Activated CD4-positive, alpha-beta T cell treated with anti-CD3 and anti-CD28 coated beads, Interleukin-2, amount 10 ng/mL, durations not matched to agents 7 days and 5 days (primary cell): ENCODE data around the gene SEMA4A. TPM values are rescaled to one million over a fixed set of nuclear protein-coding genes. Genes with fewer than 3 reads are reported as not detected.
A peak's percentile ranks its signal among the peaks of the same experiment; 100 is the strongest.
"Not testable (repeated sequence)": the region's sequence is repeated elsewhere in the genome, so short reads cannot be mapped to it uniquely, and the experiment has no call there.

Experiments used
- CTCF ChIA-PET: fragments of 350-600 bp; sonication (Branson Sonifier 250); formaldehyde crosslinking; loops from one replicate; lab custom pipeline; 2021; ENCODE audit warnings: antibody characterized with exemption; lab: Charles Lee
- POLR2A ChIA-PET: fragments of 350-600 bp; sonication (Branson Sonifier 250); formaldehyde crosslinking; loops from one replicate; lab custom pipeline; 2021; ENCODE audit warnings: antibody characterized with exemption; lab: Charles Lee
- DNase-seq: peaks from one replicate; pipeline ENCODE4 v3.0.0-alpha.2; 2020
- H3K27ac Mint-ChIP-seq: one replicate; pipeline ENCODE4 v1.8.0; 2021; ENCODE audit warnings: mild to moderate bottlenecking, moderate library complexity, mixed read lengths
- H3K27me3 Mint-ChIP-seq: one replicate; pipeline ENCODE4 v1.8.0; 2021; ENCODE audit warnings: mixed read lengths
- H3K36me3 Mint-ChIP-seq: one replicate; pipeline ENCODE4 v1.8.0; 2021; ENCODE audit warnings: low read depth, mixed read lengths
- H3K4me1 Mint-ChIP-seq: one replicate; pipeline ENCODE4 v1.8.0; 2021; ENCODE audit warnings: mixed read lengths
- H3K4me3 Mint-ChIP-seq: one replicate; pipeline ENCODE4 v1.8.0; 2021; ENCODE audit warnings: mild to moderate bottlenecking, moderate library complexity, mixed read lengths
- H3K9me3 Mint-ChIP-seq: one replicate; pipeline ENCODE4 v1.8.0; 2021; ENCODE audit warnings: mixed read lengths
- total RNA-seq, 2 experiments: library from RNA; stranded (reverse); gene quantifications; one replicate each; pipeline ENCODE4 v1.2.3, GENCODE V29; 2021

SEMA4A gene
- total RNA-seq, 2 experiments from 2014 or later, result 35.3 to 37.8 TPM

DNA sequence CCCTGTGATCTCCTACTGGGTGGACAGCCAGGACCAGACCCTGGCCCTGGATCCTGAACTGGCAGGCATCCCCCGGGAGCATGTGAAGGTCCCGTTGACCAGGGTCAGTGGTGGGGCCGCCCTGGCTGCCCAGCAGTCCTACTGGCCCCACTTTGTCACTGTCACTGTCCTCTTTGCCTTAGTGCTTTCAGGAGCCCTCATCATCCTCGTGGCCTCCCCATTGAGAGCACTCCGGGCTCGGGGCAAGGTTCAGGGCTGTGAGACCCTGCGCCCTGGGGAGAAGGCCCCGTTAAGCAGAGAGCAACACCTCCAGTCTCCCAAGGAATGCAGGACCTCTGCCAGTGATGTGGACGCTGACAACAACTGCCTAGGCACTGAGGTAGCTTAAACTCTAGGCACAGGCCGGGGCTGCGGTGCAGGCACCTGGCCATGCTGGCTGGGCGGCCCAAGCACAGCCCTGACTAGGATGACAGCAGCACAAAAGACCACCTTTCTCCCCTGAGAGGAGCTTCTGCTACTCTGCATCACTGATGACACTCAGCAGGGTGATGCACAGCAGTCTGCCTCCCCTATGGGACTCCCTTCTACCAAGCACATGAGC is 23.3 kb downstream of the SEMA4A start:
- no peaks in the 10 kb centered on the region for H3K9me3 Mint-ChIP-seq
- no peaks in the 10 kb centered on the region for H3K27me3 Mint-ChIP-seq
- ChIA-PET POLR2A (no interaction called here), CTCF (interaction anchor here (0.8 to 1.2 kb wide), 7 partner anchors 8 to 81 kb away, joined by 3 to 5 read pairs (median 3); no protein-coding TSS in a partner anchor)
- H3K4me1 Mint-ChIP-seq, result peaks cover 37% of the 10 kb centered on the region
- H3K36me3 Mint-ChIP-seq, result peaks cover 23% of the 10 kb centered on the region
- DNase-seq, result no peak
- H3K27ac Mint-ChIP-seq, result peak overlapping the region; percentile 57
- no peak overlapping the region for H3K4me3 Mint-ChIP-seq

GRCh38 chr1:156177919-156178654 is 24.7 kb downstream of the SEMA4A start:
- Mint-ChIP-seq H3K4me1 (peaks cover 30% of the 10 kb centered on the region), H3K4me3 (peak overlapping the region; percentile 1), H3K27me3 (no peaks in the 10 kb centered on the region), H3K27ac (peak overlapping the region; percentile 79), H3K9me3 (no peaks in the 10 kb centered on the region), H3K36me3 (peaks cover 18% of the 10 kb centered on the region)
- ChIA-PET POLR2A (interaction anchor here (0.6 kb wide), 1 partner anchor 37 kb away, joined by 3 read pairs; no protein-coding TSS in a partner anchor), CTCF (interaction anchor here (0.6 to 1.1 kb wide), 4 partner anchors 22 to 836 kb away, joined by 3 to 4 read pairs (median 3); no protein-coding TSS in a partner anchor)
- DNase-seq, result peak; percentile 57

DNA sequence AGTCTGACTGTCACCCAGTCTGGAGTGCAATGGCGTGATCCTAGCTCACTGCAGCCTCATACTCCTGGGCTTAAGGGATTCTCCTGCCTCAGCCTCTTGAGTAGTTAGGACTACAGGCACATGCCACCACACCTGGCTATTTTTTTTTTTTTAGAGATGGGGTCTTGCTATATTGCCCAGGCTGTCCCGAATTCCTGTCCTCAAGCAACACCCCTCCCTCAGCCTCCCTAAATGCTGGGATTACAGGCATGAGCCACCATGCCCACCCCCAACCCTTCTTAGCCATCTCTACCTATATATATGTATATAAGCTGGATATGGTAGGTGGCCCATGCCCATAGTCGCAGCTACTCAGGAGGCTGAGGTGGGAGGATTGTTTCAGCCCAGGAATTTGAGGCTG is 27.1 kb downstream of the SEMA4A start:
- peaks cover 11% of the 10 kb centered on the region for H3K36me3 Mint-ChIP-seq
- POLR2A ChIA-PET, result no interaction called here
- CTCF ChIA-PET, result interaction anchor here (1.1 kb wide), 2 partner anchors 9 to 19 kb away, joined by 3 to 4 read pairs; no protein-coding TSS in a partner anchor
- peaks cover 24% of the 10 kb centered on the region for H3K4me1 Mint-ChIP-seq
- H3K27me3 Mint-ChIP-seq, result no peaks in the 10 kb centered on the region
- no peak for DNase-seq
- no peaks in the 10 kb centered on the region for H3K9me3 Mint-ChIP-seq
- no peak overlapping the region for H3K27ac Mint-ChIP-seq
- no peak overlapping the region for H3K4me3 Mint-ChIP-seq

- H3K27ac Mint-ChIP-seq, POLR2A ChIA-PET: not testable (repeated sequence)
- CTCF ChIA-PET, result interaction anchor here (1.1 kb wide), 1 partner anchor 20 kb away, joined by 4 read pairs; no protein-coding TSS in a partner anchor
These were observed 28.1 kb downstream of the SEMA4A start for GRCh38 chr1:156181391-156181924.

GRCh38 chr1:156182010-156182779 is 28.8 kb downstream of the SEMA4A start:
- CTCF ChIA-PET, result interaction anchor here (1.0 kb wide), 1 partner anchor 37 kb away, joined by 3 read pairs; no protein-coding TSS in a partner anchor
- H3K4me3 Mint-ChIP-seq, POLR2A ChIA-PET, DNase-seq, H3K27ac Mint-ChIP-seq, H3K27me3 Mint-ChIP-seq: not testable (repeated sequence)
- H3K36me3 Mint-ChIP-seq, result peaks cover 19% of the 10 kb centered on the region
- peaks cover 12% of the 10 kb centered on the region for H3K9me3 Mint-ChIP-seq
- peaks cover 16% of the 10 kb centered on the region for H3K4me1 Mint-ChIP-seq

More at GRCh38 chr1:156181391-156181924, 28.1 kb downstream of the SEMA4A start:
- H3K4me3 Mint-ChIP-seq, H3K9me3 Mint-ChIP-seq, DNase-seq, H3K27me3 Mint-ChIP-seq: not testable (repeated sequence)
- Mint-ChIP-seq H3K36me3 (peaks cover 12% of the 10 kb centered on the region), H3K4me1 (peaks cover 22% of the 10 kb centered on the region)

DNA sequence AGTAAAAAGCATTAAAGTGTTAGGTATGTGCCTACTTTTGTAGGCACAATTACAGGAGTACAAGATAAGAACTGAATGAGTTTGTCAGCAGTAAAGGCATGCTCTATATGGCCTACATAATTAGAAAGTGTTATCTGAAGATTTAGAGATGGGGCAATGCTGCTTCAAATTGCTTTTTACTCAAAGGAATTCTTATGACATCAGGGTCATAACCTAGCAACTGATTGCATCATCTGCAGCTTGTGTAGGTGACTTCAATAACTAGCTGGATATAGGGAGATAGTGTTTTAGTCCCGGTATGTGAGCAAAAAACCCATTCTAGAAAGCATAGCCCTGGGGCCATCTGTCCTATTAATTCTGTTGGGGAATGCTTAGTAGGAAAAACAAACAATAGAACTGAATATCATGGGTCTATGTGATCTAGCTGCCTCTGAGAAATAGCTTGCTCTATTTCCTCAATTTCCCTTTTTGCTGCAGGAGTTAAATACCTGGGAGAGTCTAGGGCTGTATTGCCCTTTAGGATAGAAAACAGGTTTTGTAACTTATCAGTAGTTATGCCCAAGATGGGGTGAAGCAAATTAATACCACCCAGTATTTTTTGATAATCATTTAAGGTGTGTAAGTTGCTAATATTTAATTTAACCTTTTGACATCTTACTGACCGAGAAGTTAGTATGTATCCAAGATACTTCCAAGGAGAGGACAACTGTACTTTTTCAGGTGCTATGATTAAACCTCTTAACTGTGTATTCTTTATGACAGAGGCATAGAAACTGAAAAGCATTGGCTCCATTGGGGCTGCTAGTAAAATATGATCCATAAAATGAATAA is 33.2 kb downstream of the SEMA4A start:
- H3K4me1 Mint-ChIP-seq, DNase-seq, H3K4me3 Mint-ChIP-seq, H3K27ac Mint-ChIP-seq, POLR2A ChIA-PET, H3K27me3 Mint-ChIP-seq: not testable (repeated sequence)
- Mint-ChIP-seq H3K9me3 (peaks cover 21% of the 10 kb centered on the region), H3K36me3 (peaks cover 18% of the 10 kb centered on the region)
- CTCF ChIA-PET, result interaction anchor here (1.1 kb wide), 1 partner anchor 13 kb away, joined by 3 read pairs; no protein-coding TSS in a partner anchor

- DNase-seq, H3K27ac Mint-ChIP-seq, H3K4me3 Mint-ChIP-seq, H3K27me3 Mint-ChIP-seq, POLR2A ChIA-PET: not testable (repeated sequence)
- Mint-ChIP-seq H3K9me3 (peaks cover 21% of the 10 kb centered on the region), H3K4me1 (peaks cover 26% of the 10 kb centered on the region), H3K36me3 (peaks cover 27% of the 10 kb centered on the region)
- CTCF ChIA-PET, result interaction anchor here (0.9 to 1.3 kb wide), 2 partner anchors 11 to 14 kb away, joined by 3 read pairs; no protein-coding TSS in a partner anchor
These were observed 36.9 kb downstream of the SEMA4A start for GRCh38 chr1:156190265-156190664.

DNA sequence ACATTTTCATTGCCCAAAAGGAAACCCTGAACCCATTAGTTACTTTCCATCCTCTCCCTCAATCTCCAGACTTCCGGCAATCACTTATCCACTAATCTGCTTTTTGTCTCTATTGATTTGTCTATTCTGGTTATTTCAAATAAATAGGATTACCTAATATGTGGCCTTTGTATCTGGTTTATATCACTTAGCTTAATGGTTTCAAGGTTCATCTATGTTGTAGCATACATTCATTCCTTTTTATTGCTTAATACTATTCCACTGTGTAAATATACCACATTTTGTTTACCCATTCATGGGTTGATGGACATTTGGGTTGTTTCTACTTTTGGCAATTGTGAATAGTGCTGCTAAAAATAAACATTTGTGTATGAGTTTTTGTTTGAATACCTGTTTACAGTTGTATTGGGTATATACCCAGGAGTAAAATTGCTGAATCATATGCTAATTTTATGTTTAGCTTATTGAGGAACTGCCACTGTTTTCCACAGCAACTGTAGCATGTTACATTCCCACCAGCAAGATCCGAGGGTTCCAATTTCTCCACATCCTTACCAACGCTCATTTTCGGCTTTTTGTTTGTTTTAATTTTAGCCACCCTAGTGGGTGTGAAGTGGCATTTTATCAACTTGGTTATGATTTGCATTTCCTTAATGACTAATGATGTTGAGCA is 38.0 kb downstream of the SEMA4A start:
- POLR2A ChIA-PET, result no interaction called here
- Mint-ChIP-seq H3K9me3 (peaks cover 16% of the 10 kb centered on the region), H3K4me1 (peaks cover 38% of the 10 kb centered on the region), H3K27me3 (no peaks in the 10 kb centered on the region), H3K27ac (no peak overlapping the region), H3K4me3 (no peak overlapping the region), H3K36me3 (peaks cover 30% of the 10 kb centered on the region)
- CTCF ChIA-PET, result interaction anchor here (1.0 kb wide), 1 partner anchor 27 kb away, joined by 4 read pairs; no protein-coding TSS in a partner anchor
- no peak for DNase-seq

DNA sequence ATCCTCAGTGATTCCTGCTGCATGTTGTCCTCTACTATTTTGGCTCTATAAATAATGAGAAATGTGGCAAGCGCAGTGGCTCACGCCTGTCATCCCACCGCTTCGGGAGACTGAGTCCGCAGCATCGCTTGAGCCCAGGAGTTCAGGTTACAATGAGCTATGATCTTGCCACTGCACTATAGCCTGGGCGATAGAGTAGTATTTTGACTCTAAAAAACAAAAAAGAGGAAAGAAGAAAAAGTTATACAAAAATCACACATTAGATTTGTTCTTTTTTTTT is 39.8 kb downstream of the SEMA4A start:
- DNase-seq, result no peak
- CTCF ChIA-PET, result interaction anchor here (1.2 to 1.8 kb wide), 4 partner anchors 20 to 97 kb away, joined by 3 to 5 read pairs (median 4); partner anchors contain the start of genes PMF1 and SEMA4A
- Mint-ChIP-seq H3K9me3 (peaks cover 9% of the 10 kb centered on the region), H3K4me3 (peak overlapping the region; percentile 91), H3K27me3 (no peaks in the 10 kb centered on the region), H3K36me3 (peaks cover 29% of the 10 kb centered on the region), H3K27ac (peak overlapping the region; percentile 98), H3K4me1 (peaks cover 53% of the 10 kb centered on the region)
- POLR2A ChIA-PET, result interaction anchor here (1.1 kb wide), 1 partner anchor 20 kb away, joined by 5 read pairs; the partner anchor contains the start of gene PMF1

- POLR2A ChIA-PET, result interaction anchor here (0.6 to 1.1 kb wide), 3 partner anchors 19 to 240 kb away, joined by 3 to 5 read pairs (median 4); partner anchors contain the start of gene PMF1
- H3K27me3 Mint-ChIP-seq, result no peaks in the 10 kb centered on the region
- H3K27ac Mint-ChIP-seq, result peak within 1 kb of the TSS; percentile 98
- peak within 1 kb of the TSS; percentile 91 for H3K4me3 Mint-ChIP-seq
- DNase-seq, result peak; percentile 98
- peaks cover 58% of the 10 kb centered on the region for H3K4me1 Mint-ChIP-seq
- peaks cover 9% of the 10 kb centered on the region for H3K9me3 Mint-ChIP-seq
- CTCF ChIA-PET, result interaction anchor here (0.7 to 1.8 kb wide), 9 partner anchors 12 to 98 kb away, joined by 3 to 6 read pairs (median 3); partner anchors contain the start of genes PMF1 and SEMA4A
- H3K36me3 Mint-ChIP-seq, result peaks cover 33% of the 10 kb centered on the region
These were observed 40.3 kb downstream of the SEMA4A start, which contains the start of gene SLC25A44 for GRCh38 chr1:156193488-156194299. SLC25A44 (plus strand) TSS chr1:156194104; CDS start chr1:156199848, 5,744 bp downstream.
